ENCODE results near the gene MYO1G. TPM values are rescaled to one million over a fixed set of nuclear protein-coding genes. Genes with fewer than 3 reads are reported as not detected.

MYO1G gene
- total RNA-seq, 1 experiment from 2014 or later = 0.11 TPM

Other genes with a start within 250 kb of the MYO1G start
- 6.7 and 6.8 TPM in 2 replicates for gene ZMIZ2, start 230.2 kb downstream of the MYO1G start, total RNA-seq (2014; rRNA removed; shearing (Covaris generic))
- gene PPIA, start 182.3 kb downstream of the MYO1G start, total RNA-seq (2014; rRNA removed; shearing (Covaris generic)) = 5,630 and 5,683 TPM in 2 replicates
- gene H2AZ2, start 130.9 kb downstream of the MYO1G start, total RNA-seq (2014; rRNA removed; shearing (Covaris generic)) = 436 and 536 TPM in 2 replicates
- 10.4 and 23.0 TPM in 2 replicates for gene PURB, start 93.5 kb downstream of the MYO1G start, total RNA-seq (2014; rRNA removed; shearing (Covaris generic))
- gene CCM2, start 21.2 kb upstream of the MYO1G start, total RNA-seq (2014; rRNA removed; shearing (Covaris generic)) = 35.5 and 64.8 TPM in 2 replicates
- gene NACAD, start 110.0 kb upstream of the MYO1G start, total RNA-seq (2014; rRNA removed; shearing (Covaris generic)) = 0.81 and 1.5 TPM in 2 replicates
- 54.9 and 67.4 TPM in 2 replicates for gene TBRG4, start 132.7 kb upstream of the MYO1G start, total RNA-seq (2014; rRNA removed; shearing (Covaris generic))
- gene RAMP3, start 178.8 kb upstream of the MYO1G start, total RNA-seq (2014; rRNA removed; shearing (Covaris generic)) = not detected in 2 replicates